ENCODE results near the gene JAZF1. TPM values are rescaled to one million over a fixed set of nuclear protein-coding genes. Genes with fewer than 3 reads are reported as not detected.
A peak's percentile ranks its signal among the peaks of the same experiment; 100 is the strongest.

JAZF1 gene
- total RNA-seq, 8 experiments from 2014 or later: 6.5 to 68.8 (median 17.6) TPM

DNA sequence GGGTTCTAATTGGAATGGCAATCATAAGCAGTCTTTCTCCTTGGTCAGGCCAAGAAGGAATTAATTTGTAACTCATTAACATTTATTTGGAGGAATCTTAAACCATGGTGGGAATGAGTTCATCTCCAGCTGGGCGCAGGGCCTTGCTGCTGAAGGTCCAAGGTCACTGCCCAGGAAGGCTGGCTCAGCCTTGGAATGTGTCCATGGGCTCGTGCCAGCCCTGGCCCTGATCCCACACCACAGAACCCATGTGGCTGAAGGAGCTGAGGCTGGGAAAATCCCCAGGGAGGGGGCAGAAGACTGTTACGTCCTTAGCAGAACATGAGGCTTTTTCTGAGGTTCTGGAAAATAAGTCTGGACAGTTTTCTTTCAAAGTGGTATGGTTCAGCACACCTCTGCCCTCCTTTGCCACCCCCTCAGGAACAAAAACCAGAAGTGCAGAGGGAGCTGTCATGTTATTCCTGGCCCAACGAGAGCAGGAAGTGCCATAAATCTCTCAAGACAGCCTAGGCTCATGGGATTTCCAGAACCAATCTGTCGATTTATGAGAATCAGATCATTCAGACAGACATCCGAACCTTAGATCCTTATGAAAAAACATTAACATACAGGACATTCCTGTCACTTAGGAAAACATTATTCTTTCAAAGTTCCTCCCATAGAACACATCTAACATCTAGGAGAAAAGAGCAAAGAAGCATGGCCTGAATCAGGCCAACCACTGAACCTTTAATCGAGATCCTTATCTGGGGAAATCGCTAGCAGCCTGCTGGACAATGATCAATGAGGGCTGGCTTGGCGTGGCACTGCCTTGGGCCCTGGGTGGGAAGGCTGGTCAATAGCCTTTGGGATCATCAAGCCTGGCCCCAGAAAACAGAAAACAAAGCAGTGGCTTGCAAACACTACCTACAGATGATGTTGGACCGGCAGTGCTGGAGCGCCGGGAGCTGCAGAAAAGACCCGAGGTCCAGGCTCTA lies 306.3 kb downstream of the JAZF1 start:
- peak in 1 of 8 experiments; percentile 20 for ATAC-seq (replicated peaks in 6 of 8)
- in situ Hi-C loops (cut with MboI; ENCODE audit: low pct_unique_long_range_greater_than_20kb in 2 of 9, low sequenced_read_pairs in 9 of 9, unreplicated experiment in 9 of 9): no loop called here
- Histone ChIP-seq H3K4me1 (replicated peaks in 1 of 2) (no peaks in the 10 kb centered on the region), H3K4me3 (no peak overlapping the region), H3K27ac (no peak overlapping the region)
- WGBS, 10 experiments: 10 to 95% (median 75%) methylated on average over 2 to 12 of the region's 13 CpGs; no CpG with 5 or more reads in 2 of the 10 experiments

- peaks cover under 1 to 4% of the 10 kb centered on the region in 2 donors for H3K4me1 ChIP-seq (replicated peaks in 1 of 2)
- in situ Hi-C loops (cut with MboI; ENCODE audit: low pct_unique_long_range_greater_than_20kb in 2 of 9, low sequenced_read_pairs in 9 of 9, unreplicated experiment in 9 of 9): no loop called here
- no peak overlapping the region for H3K27ac ChIP-seq
- no peak for ATAC-seq (replicated peaks in 6 of 8)
- WGBS, 10 experiments: 32 to 90% (median 68%) methylated on average over 3 to 16 of the region's 17 CpGs
- H3K4me3 ChIP-seq: no peak overlapping the region
Observed at GRCh38 chr7:27872356-27873275, 308.0 kb downstream of the JAZF1 start.

GRCh38 chr7:27871866-27872265 lies 308.7 kb downstream of the JAZF1 start:
- in situ Hi-C loops (cut with MboI; ENCODE audit: low pct_unique_long_range_greater_than_20kb in 2 of 9, low sequenced_read_pairs in 9 of 9, unreplicated experiment in 9 of 9): no loop called here
- no peak overlapping the region for H3K27ac ChIP-seq
- no peak for ATAC-seq (replicated peaks in 6 of 8)
- no peak overlapping the region for H3K4me3 ChIP-seq
- WGBS, 10 experiments: 37 to 98% (median 83%) methylated on average over 2 to 6 of the region's 6 CpGs; no CpG with 5 or more reads in 1 of the 10 experiments
- H3K4me1 ChIP-seq (replicated peaks in 1 of 2): peaks cover 6 to 11% of the 10 kb centered on the region in 2 donors

GRCh38 chr7:27871086-27871485 lies 309.5 kb downstream of the JAZF1 start:
- WGBS, 10 experiments: 66 to 100% (median 82%) methylated on average over 1 to 3 of the region's 3 CpGs
- Histone ChIP-seq H3K27ac (no peak overlapping the region), H3K4me3 (no peak overlapping the region), H3K4me1 (replicated peaks in 1 of 2) (peaks cover 8 to 18% of the 10 kb centered on the region in 2 donors)
- ATAC-seq (replicated peaks in 6 of 8): no peak
- in situ Hi-C loops (cut with MboI; ENCODE audit: low pct_unique_long_range_greater_than_20kb in 2 of 9, low sequenced_read_pairs in 9 of 9, unreplicated experiment in 9 of 9): no loop called here

- 75 to 100% (median 90%) methylated on average over 1 to 4 of the region's 5 CpGs; no CpG with 5 or more reads in 4 of the 10 experiments for WGBS, 10 experiments
- Histone ChIP-seq H3K4me1 (replicated peaks in 1 of 2) (peaks cover 8 to 18% of the 10 kb centered on the region in 2 donors), H3K27ac (no peak overlapping the region), H3K4me3 (no peak overlapping the region)
- in situ Hi-C loops (cut with MboI; ENCODE audit: low pct_unique_long_range_greater_than_20kb in 2 of 9, low sequenced_read_pairs in 9 of 9, unreplicated experiment in 9 of 9): no loop called here
- no peak for ATAC-seq (replicated peaks in 6 of 8)
Observed at GRCh38 chr7:27870595-27870994, 310.0 kb downstream of the JAZF1 start.

GRCh38 chr7:27869056-27869455 lies 311.5 kb downstream of the JAZF1 start:
- H3K4me1 ChIP-seq (replicated peaks in 1 of 2): peaks cover 8 to 18% of the 10 kb centered on the region in 2 donors
- in situ Hi-C loops (cut with MboI; ENCODE audit: low pct_unique_long_range_greater_than_20kb in 2 of 9, low sequenced_read_pairs in 9 of 9, unreplicated experiment in 9 of 9): no loop called here
- ATAC-seq (replicated peaks in 6 of 8): no peak
- H3K27ac ChIP-seq: no peak overlapping the region
- 47 to 100% (median 80%) methylated on average over 1 to 5 of the region's 7 CpGs; no CpG with 5 or more reads in 4 of the 10 experiments for WGBS, 10 experiments
- H3K4me3 ChIP-seq: no peak overlapping the region

- Histone ChIP-seq H3K4me3 (no peak overlapping the region), H3K4me1 (replicated peaks in 1 of 2) (peaks cover 8 to 18% of the 10 kb centered on the region in 2 donors), H3K27ac (peak overlapping the region in 1 of 2 donors; percentile 26)
- in situ Hi-C loops (cut with MboI; ENCODE audit: low pct_unique_long_range_greater_than_20kb in 2 of 9, low sequenced_read_pairs in 9 of 9, unreplicated experiment in 9 of 9): no loop called here
- peak in 2 of 8 experiments; percentile 66 to 71 for ATAC-seq (replicated peaks in 6 of 8)
- WGBS, 10 experiments: 62 to 100% (median 87%) methylated on average over 1 to 15 of the region's 15 CpGs; no CpG with 5 or more reads in 4 of the 10 experiments
Observed at GRCh38 chr7:27868131-27868550, 312.5 kb downstream of the JAZF1 start.

GRCh38 chr7:27866828-27867672 lies 313.5 kb downstream of the JAZF1 start:
- Histone ChIP-seq H3K4me3 (no peak overlapping the region), H3K27ac (peak overlapping the region in 1 of 2 donors; percentile 19), H3K4me1 (replicated peaks in 1 of 2) (peaks cover 8 to 18% of the 10 kb centered on the region in 2 donors)
- in situ Hi-C loops (cut with MboI; ENCODE audit: low pct_unique_long_range_greater_than_20kb in 2 of 9, low sequenced_read_pairs in 9 of 9, unreplicated experiment in 9 of 9): no loop called here
- peak in 4 of 8 experiments; percentile 17 to 84 (median 67) for ATAC-seq (replicated peaks in 6 of 8)
- 44 to 94% (median 82%) methylated on average over 2 to 13 of the region's 17 CpGs for WGBS, 10 experiments

GRCh38 chr7:27866256-27866655 lies 314.3 kb downstream of the JAZF1 start:
- no peak for ATAC-seq (replicated peaks in 6 of 8)
- H3K4me1 ChIP-seq (replicated peaks in 1 of 2): peaks cover 8 to 18% of the 10 kb centered on the region in 2 donors
- 22 to 100% (median 75%) methylated on average over 1 to 2 of the region's 2 CpGs; no CpG with 5 or more reads in 1 of the 10 experiments for WGBS, 10 experiments
- H3K27ac ChIP-seq: peak overlapping the region in 1 of 2 donors; percentile 19
- no peak overlapping the region for H3K4me3 ChIP-seq
- in situ Hi-C loops (cut with MboI; ENCODE audit: low pct_unique_long_range_greater_than_20kb in 2 of 9, low sequenced_read_pairs in 9 of 9, unreplicated experiment in 9 of 9): no loop called here

DNA sequence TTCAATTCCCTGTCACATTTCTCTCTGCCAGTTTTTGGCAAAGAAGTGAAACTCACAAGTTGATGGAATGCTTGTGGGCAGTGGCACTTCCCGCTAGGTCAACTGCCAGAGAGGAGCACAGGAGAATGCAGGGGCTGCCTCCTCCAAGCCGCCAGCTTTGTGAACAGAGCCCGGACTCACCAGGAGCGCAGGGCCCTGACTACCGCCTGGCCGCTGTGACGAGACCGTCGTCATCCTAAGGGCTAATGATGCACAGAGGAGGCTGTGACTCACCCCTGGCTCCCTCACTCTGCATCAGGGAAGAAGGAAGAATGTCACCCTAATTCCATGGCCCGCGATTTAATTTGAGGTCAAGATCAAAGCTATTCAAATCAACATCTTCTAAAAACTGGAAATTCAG lies 316.7 kb downstream of the JAZF1 start:
- H3K27ac ChIP-seq: no peak overlapping the region
- in situ Hi-C loops (cut with MboI; ENCODE audit: low pct_unique_long_range_greater_than_20kb in 2 of 9, low sequenced_read_pairs in 9 of 9, unreplicated experiment in 9 of 9): no loop called here
- 0 to 100% (median 77%) methylated on average over 1 to 8 of the region's 11 CpGs; no CpG with 5 or more reads in 2 of the 10 experiments for WGBS, 10 experiments
- no peak overlapping the region for H3K4me3 ChIP-seq
- peaks cover 8 to 18% of the 10 kb centered on the region in 2 donors for H3K4me1 ChIP-seq (replicated peaks in 1 of 2)
- peak; percentile 65 to 91 (median 78) for ATAC-seq (replicated peaks in 6 of 8)

DNA sequence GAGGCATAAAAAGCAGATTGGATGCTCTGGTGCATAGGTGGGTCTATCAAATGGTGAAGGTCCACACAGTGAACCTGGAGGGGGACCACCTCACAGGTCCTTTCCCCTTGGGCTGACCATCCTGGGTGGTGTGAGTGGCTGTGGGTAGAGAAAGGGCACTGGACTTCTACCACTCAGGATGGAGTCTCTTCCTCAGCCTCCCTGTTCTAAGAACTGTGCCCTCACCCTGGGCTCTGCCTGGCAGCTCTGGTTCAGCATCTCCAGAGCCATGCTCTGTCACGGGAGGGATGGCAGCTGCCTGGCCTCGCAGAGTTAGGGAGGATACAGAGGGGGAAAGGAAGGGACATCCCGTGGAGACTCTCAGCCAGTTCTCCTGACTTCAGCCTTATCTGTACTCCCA lies 318.8 kb downstream of the JAZF1 start:
- WGBS, 10 experiments: 84 to 100% methylated on average over 1 to 3 of the region's 3 CpGs; no CpG with 5 or more reads in 8 of the 10 experiments
- Histone ChIP-seq H3K4me3 (no peak overlapping the region), H3K4me1 (replicated peaks in 1 of 2) (peaks cover under 1 to 5% of the 10 kb centered on the region in 2 donors), H3K27ac (no peak overlapping the region)
- in situ Hi-C loops (cut with MboI; ENCODE audit: low pct_unique_long_range_greater_than_20kb in 2 of 9, low sequenced_read_pairs in 9 of 9, unreplicated experiment in 9 of 9): no loop called here
- no peak for ATAC-seq (replicated peaks in 6 of 8)

DNA sequence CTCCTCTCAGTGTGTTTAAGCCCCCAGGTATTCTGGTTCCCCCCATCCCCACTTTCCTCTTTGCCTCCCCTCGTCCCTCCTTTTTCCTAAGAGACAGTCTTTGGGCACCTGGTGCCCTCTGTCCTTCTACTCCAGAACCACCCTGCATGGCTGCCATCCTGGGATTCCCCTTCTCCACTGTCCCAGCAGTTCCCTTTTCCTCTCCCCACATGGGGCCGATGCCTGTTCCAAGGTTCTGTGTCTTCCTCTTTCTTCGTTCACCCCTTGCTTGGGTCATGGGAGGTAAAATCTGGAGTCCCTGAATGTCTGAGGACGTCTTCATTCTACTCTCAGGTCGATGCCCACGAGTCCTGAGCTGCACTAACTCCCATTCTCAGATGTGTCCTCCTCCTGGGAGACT lies 319.8 kb downstream of the JAZF1 start:
- Histone ChIP-seq H3K4me3 (no peak overlapping the region), H3K27ac (no peak overlapping the region), H3K4me1 (replicated peaks in 1 of 2) (no peaks in the 10 kb centered on the region)
- in situ Hi-C loops (cut with MboI; ENCODE audit: low pct_unique_long_range_greater_than_20kb in 2 of 9, low sequenced_read_pairs in 9 of 9, unreplicated experiment in 9 of 9): no loop called here
- WGBS, 10 experiments: 47 to 100% (median 57%) methylated on average over 1 to 3 of the region's 6 CpGs; no CpG with 5 or more reads in 4 of the 10 experiments
- no peak for ATAC-seq (replicated peaks in 6 of 8)
